ENCODE data around the gene MPZL3.
A peak's percentile ranks its signal among the peaks of the same experiment; 100 is the strongest.

MPZL3 gene

DNA sequence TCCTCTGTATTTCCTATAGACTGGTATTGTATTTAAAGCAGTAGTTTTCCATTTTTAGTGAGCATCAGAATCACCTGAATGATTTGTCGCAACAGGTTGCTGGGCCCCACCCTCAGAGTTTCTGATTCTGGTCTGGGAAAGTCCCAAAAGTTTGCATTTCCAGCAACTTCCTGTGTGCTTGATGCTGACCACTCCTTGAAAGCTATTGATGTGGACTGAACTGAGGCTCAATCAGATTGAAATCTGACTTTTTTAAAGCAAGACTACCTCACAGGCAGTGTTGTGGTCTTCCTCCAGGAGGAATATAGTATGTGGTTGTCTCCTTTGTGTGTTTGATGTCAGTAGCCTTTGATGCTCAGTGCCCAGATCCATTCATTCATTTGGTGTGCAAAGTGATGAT lies 29.1 kb upstream of the MPZL3 start:
- H3K4me3 ChIP-seq (ENCODE audit: low read depth, low read length) = no peak overlapping the region
- DNase-seq (ENCODE audit: low read depth) = peak; percentile 29
- TF ChIP-seq, protein P1, sequence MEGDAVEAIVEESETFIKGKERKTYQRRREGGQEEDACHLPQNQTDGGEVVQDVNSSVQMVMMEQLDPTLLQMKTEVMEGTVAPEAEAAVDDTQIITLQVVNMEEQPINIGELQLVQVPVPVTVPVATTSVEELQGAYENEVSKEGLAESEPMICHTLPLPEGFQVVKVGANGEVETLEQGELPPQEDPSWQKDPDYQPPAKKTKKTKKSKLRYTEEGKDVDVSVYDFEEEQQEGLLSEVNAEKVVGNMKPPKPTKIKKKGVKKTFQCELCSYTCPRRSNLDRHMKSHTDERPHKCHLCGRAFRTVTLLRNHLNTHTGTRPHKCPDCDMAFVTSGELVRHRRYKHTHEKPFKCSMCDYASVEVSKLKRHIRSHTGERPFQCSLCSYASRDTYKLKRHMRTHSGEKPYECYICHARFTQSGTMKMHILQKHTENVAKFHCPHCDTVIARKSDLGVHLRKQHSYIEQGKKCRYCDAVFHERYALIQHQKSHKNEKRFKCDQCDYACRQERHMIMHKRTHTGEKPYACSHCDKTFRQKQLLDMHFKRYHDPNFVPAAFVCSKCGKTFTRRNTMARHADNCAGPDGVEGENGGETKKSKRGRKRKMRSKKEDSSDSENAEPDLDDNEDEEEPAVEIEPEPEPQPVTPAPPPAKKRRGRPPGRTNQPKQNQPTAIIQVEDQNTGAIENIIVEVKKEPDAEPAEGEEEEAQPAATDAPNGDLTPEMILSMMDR (IDR thresholded peaks at IDR 0.05; ENCODE audit: low read depth, low read length, missing control alignments) = no peak

DNA sequence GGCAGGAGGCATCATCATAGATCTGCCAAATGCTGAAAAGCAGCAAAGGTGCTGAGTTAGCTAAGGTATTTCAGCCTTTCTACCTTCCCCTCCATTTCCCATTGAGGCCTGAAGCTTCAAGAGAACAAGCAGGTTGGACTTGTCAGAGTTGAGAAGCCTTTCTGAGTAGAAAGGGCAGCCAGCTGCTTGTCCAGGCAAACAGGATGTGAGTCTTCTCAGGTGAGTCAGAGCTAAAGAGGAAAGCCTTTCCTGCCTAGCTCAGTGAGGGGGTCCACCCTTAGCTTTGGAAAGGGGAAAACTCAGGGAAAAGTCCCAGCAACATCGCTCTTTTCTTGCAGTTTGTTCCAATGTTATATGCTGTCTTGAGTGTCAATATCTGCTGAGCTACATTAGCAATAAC lies 25.1 kb upstream of the MPZL3 start:
- TF ChIP-seq, protein P1 (IDR thresholded peaks at IDR 0.05; ENCODE audit: low read depth, low read length, missing control alignments) = no peak
- DNase-seq (ENCODE audit: low read depth) = peak; percentile 30
- no peak overlapping the region for H3K4me3 ChIP-seq (ENCODE audit: low read depth, low read length)

DNA sequence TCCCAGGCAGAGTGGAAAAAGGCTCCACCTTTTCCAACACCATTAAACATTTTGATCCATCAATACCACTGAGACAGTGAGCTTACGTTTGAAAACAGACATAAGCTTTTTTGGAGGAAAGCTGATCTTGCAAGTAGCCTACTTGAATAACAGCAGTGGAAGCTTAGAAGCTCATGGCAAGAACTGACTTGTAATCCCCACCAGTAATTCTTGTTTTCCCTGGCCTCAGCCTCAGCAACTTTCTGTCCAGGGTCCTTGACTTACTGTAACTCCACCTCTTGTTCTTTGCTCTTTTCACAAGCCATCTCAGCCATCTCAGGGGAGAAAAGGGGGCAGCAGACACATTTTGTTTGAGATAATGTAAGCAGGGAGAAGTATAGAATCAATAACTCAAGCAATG lies 24.3 kb upstream of the MPZL3 start:
- TF ChIP-seq, protein P1 (IDR thresholded peaks at IDR 0.05; ENCODE audit: low read depth, low read length, missing control alignments) = no peak
- no peak for DNase-seq (ENCODE audit: low read depth)
- no peak overlapping the region for H3K4me3 ChIP-seq (ENCODE audit: low read depth, low read length)

DNA sequence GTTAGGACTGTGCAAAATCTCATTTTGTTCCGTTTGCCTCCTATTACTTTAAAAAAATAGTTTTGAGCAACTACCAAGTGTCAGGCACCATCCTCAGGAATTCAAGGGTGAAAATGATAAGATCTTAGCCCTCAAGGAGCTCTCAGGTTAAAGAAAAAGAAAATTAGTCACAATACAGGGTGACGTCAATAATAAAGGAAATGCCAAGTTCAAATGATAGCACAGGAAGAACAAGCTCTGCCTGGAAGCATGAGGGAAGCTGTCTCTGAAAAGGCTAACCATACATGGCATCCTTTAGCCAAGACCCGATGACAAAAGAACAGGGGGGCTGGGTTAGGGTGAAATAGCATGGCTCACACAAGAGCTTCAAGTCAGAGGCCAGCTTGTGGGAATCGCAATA lies 23.0 kb upstream of the MPZL3 start:
- TF ChIP-seq, protein P1 (IDR thresholded peaks at IDR 0.05; ENCODE audit: low read depth, low read length, missing control alignments) = no peak
- DNase-seq (ENCODE audit: low read depth) = no peak

DNA sequence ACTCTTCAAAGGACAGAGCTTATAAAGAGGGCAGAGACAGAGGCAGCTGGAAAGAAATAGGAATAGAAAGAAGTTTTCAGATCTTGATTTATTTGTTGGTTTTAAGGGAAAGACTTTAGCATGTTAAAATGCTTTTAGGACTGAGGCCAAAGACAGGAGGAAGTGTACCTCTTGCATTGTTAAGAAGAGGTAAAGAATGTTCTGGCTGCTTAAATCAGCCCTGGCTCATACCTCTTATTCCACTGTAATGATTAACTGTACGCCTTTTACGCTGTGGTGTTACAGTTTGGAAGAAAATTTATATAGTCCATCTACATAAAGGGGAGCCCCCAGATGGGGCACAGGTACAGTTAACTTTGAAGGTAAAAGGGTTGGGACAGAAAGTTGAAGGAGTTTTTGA lies 22.0 kb upstream of the MPZL3 start:
- DNase-seq (ENCODE audit: low read depth) = no peak
- TF ChIP-seq, protein P1 (IDR thresholded peaks at IDR 0.05; ENCODE audit: low read depth, low read length, missing control alignments) = no peak
- no peak overlapping the region for H3K4me3 ChIP-seq (ENCODE audit: low read depth, low read length)

More for the DNA sequence above, 23.0 kb upstream of the MPZL3 start:
- H3K4me3 ChIP-seq (ENCODE audit: low read depth, low read length) = no peak overlapping the region

DNA sequence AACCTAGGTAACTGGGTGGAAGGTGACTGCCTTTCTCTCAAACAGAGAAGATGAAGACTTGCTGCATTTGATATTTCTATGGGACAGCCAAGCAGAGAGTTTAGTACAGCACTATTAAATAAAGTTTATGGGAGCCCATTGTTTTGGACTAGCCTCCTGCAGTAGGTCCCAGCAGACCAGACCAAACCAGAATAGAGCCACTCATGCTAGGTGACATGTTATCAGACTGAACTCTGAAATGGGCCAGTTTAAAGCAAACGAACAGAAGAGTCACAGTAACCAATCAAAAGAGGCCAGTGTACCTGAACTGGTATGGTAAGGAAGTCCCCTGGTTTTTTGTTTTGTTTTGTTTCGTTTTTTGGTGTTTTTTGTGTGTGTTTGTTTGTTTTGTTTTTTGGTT lies 19.8 kb upstream of the MPZL3 start:
- no peak overlapping the region for H3K4me3 ChIP-seq (ENCODE audit: low read depth, low read length)
- TF ChIP-seq, protein P1 (IDR thresholded peaks at IDR 0.05; ENCODE audit: low read depth, low read length, missing control alignments) = no peak
- DNase-seq (ENCODE audit: low read depth) = no peak

DNA sequence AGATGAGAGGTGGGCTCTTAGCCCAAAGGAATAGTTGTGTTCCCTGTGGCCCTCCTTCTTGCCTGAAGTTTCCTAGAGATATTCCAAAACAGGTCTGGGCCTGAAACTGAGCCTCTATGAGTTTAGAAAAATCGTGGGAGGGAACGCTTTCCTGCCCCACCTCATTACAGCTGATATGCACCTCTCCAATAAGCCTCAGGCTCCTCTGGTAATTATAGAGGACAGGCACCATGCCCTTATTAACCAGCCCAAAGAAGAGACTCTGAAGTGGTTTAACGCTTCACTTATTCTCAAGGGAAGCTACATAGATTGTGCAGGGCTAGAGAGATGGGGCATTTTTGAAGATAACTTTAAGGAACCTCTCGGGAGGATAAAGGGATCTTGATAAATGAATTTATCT lies 15.3 kb upstream of the MPZL3 start:
- TF ChIP-seq, protein P1 (IDR thresholded peaks at IDR 0.05; ENCODE audit: low read depth, low read length, missing control alignments) = no peak
- no peak for DNase-seq (ENCODE audit: low read depth)
- H3K4me3 ChIP-seq (ENCODE audit: low read depth, low read length) = no peak overlapping the region

All from GM12864 (cell line).